CD14-positive monocyte (primary cell): ENCODE data around the gene NKD2. TPM values are rescaled to one million over a fixed set of nuclear protein-coding genes. Genes with fewer than 3 reads are reported as not detected.

ENCODE experiments used
- DNase-seq, 3 donors: peaks; one replicate each; pipeline ENCODE4 v3.0.0-alpha.2; 2011 to 2022
- H2AFZ ChIP-seq: 2 replicates; pipeline ENCODE4 v1.6.0; 2012; ENCODE audit warnings: mild to moderate bottlenecking, low read depth, low read length, inconsistent platforms; ENCODE audit not compliant: insufficient read depth, poor library complexity, severe bottlenecking
- H3K27ac ChIP-seq, 2 donors: 1 replicate in 1 of 2; 2 replicates in 1 of 2; pipeline ENCODE4 v1.5.1; 2012 to 2013; ENCODE audit warnings: low read length in 2 of 2, control low read depth in 1 of 2, inconsistent platforms in 1 of 2, low read depth in 1 of 2, mild to moderate bottlenecking in 1 of 2
- H3K27me3 ChIP-seq, 2 donors: one replicate each; pipeline versions ENCODE4 v1.6.0 to v1.6.1; 2011 to 2013; ENCODE audit warnings: low read length in 2 of 2; ENCODE audit not compliant: control insufficient read depth in 2 of 2, insufficient read depth in 2 of 2
- H3K36me3 ChIP-seq, 2 donors: replicated peaks in 1 of 2; 1 replicate in 1 of 2; 2 replicates in 1 of 2; pipeline versions ENCODE4 v1.5.1 to v1.6.1; 2012 to 2013; ENCODE audit warnings: low read length in 2 of 2, control low read depth in 1 of 2, inconsistent platforms in 1 of 2, mild to moderate bottlenecking in 1 of 2; ENCODE audit not compliant: insufficient read depth in 2 of 2, control insufficient read depth in 1 of 2
- H3K4me1 ChIP-seq, 2 donors: 1 replicate in 1 of 2; 2 replicates in 1 of 2; pipeline versions ENCODE4 v1.5.1 to v1.6.1; 2012 to 2013; ENCODE audit warnings: low read length in 2 of 2, control low read depth in 1 of 2, inconsistent platforms in 1 of 2, mild to moderate bottlenecking in 1 of 2, moderate library complexity in 1 of 2; ENCODE audit not compliant: insufficient read depth in 2 of 2, control insufficient read depth in 1 of 2
- H3K4me2 ChIP-seq: replicated peaks from 2 replicates; pipeline ENCODE3; 2012; ENCODE audit warnings: low read length, moderate library complexity, mild to moderate bottlenecking; ENCODE audit not compliant: poor library complexity, severe bottlenecking; ENCODE audit errors: extremely low read depth
- H3K4me3 ChIP-seq, 3 experiments: fragments of 200-600 bp in 1 of 3; sonication (generic) in 1 of 3; replicated peaks in 1 of 3; 1 replicate in 2 of 3; 2 replicates in 1 of 3; pipeline ENCODE4 v1.5.1; 2011 to 2013; ENCODE audit warnings: low read length in 3 of 3, mild to moderate bottlenecking in 3 of 3, control low read depth in 2 of 3, low read depth in 2 of 3, inconsistent platforms in 1 of 3, moderate library complexity in 1 of 3
- H3K79me2 ChIP-seq: 2 replicates; pipeline ENCODE4 v1.6.0; 2012; ENCODE audit warnings: mild to moderate bottlenecking, control low read depth, inconsistent platforms, low read length, moderate library complexity; ENCODE audit not compliant: insufficient read depth
- H3K9ac ChIP-seq: 2 replicates; pipeline ENCODE4 v1.6.0; 2017; ENCODE audit warnings: low read length, mild to moderate bottlenecking; ENCODE audit not compliant: insufficient read depth, poor library complexity, severe bottlenecking
- H3K9me3 ChIP-seq, 2 donors: replicated peaks in 1 of 2; 1 replicate in 1 of 2; 2 replicates in 1 of 2; pipeline versions ENCODE4 v1.5.1 to v1.6.1; 2012 to 2013; ENCODE audit warnings: low read length in 2 of 2, control low read depth in 1 of 2; ENCODE audit not compliant: control insufficient read depth in 1 of 2, insufficient read depth in 1 of 2
- H4K20me1 ChIP-seq: 2 replicates; pipeline ENCODE4 v1.6.0; 2012; ENCODE audit warnings: mild to moderate bottlenecking, low read length, control low read depth, moderate library complexity; ENCODE audit not compliant: insufficient read depth
- H3K27ac Mint-ChIP-seq, 7 donors: one replicate each; pipeline ENCODE4 v1.8.0; 2020; ENCODE audit warnings: mild to moderate bottlenecking in 7 of 7, mixed read lengths in 7 of 7, moderate library complexity in 6 of 7, inconsistent platforms in 2 of 7
- H3K27me3 Mint-ChIP-seq, 3 donors: one replicate each; pipeline ENCODE4 v1.8.0; 2021 to 2022; ENCODE audit warnings: low read depth in 3 of 3, mild to moderate bottlenecking in 3 of 3, mixed read lengths in 3 of 3, moderate library complexity in 3 of 3, inconsistent platforms in 1 of 3
- H3K36me3 Mint-ChIP-seq, 2 donors: one replicate each; pipeline ENCODE4 v1.8.0; 2020; ENCODE audit warnings: mixed read lengths in 2 of 2, inconsistent platforms in 1 of 2, mild to moderate bottlenecking in 1 of 2
- H3K4me1 Mint-ChIP-seq: one replicate; pipeline ENCODE4 v1.8.0; 2020; ENCODE audit warnings: mild to moderate bottlenecking, mixed read lengths
- H3K4me3 Mint-ChIP-seq, 2 donors: one replicate each; pipeline ENCODE4 v1.8.0; 2020; ENCODE audit warnings: mild to moderate bottlenecking in 2 of 2, mixed read lengths in 2 of 2, moderate library complexity in 1 of 2
- H3K9me3 Mint-ChIP-seq, 7 donors: one replicate each; pipeline ENCODE4 v1.8.0; 2020 to 2022; ENCODE audit warnings: mixed read lengths in 7 of 7, mild to moderate bottlenecking in 6 of 7, moderate library complexity in 6 of 7, inconsistent platforms in 2 of 7
- CTCF ChIP-seq: fragments of 200-600 bp; IDR thresholded peaks from one replicate; pipeline ENCODE4 v1.8.0; 2022; ENCODE audit warnings: antibody characterized with exemption, mild to moderate bottlenecking
- WGBS: methylation state at CpG from one replicate; pipeline ENCODE4 v1.1.5; 2013; ENCODE audit warnings: missing lambda C conversion rate; ENCODE audit not compliant: insufficient coverage; 5-methylcytosine and 5-hydroxymethylcytosine counted together
- intact Hi-C, 2 donors: fragments of 100-400 bp; cut with micrococcal nuclease; formaldehyde crosslinking; loops; one replicate each; pipeline versions ENCODE4 v1.15.0 to v1.15.1; 2023
- polyA plus RNA-seq, 3 donors: library from polyadenylated mRNA; depleted of rRNA in 1 of 3; unstranded in 2 of 3; stranded (reverse) in 1 of 3; fragments of 300-500 nt in 2 of 3; fragments of >200 nt in 1 of 3; fragmentation: Illumina TruSeq in 2 of 3; gene quantifications; 1 replicate in 2 of 3; 2 replicates in 1 of 3; pipeline ENCODE4 v1.2.3, GENCODE V29; 2012 to 2021

Gene NKD2
- polyA plus RNA-seq, 3 donors = not detected

DNA sequence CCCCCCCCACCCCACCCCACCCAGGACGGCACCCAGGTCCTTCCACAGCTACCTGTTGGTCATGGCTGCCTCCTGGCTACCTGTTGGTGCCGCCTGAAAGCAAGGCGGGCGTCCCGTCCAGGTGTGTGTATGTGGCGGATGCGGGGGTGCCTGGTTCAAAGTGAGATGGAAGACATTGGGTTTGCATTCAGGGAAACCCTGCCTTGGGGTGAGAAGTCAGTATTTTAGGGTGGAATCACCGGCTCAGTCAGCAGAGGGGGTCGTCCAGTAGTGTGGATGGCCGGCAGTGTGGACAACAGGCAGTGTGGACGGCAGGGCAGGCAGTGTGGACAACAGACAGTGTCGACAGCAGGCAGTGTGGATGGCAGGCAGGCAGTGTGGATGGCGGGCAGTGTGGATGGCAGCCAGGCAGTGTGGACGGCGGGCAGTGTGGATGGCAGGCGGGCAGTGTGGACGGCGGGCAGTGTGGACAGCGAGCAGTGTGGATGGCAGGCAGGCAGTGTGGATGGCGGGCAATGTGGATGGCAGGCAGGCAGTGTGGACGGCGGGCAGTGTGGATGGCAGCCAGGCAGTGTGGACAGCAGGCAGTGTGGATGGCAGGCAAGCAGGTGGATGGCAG, 28.0 kb downstream of the NKD2 start:
- no peaks in the 10 kb centered on the region for H4K20me1 ChIP-seq
- H3K27ac ChIP-seq = no peak overlapping the region
- no peak for TF ChIP-seq CTCF
- no peaks in the 10 kb centered on the region for H3K4me1 ChIP-seq
- no peak overlapping the region for H3K4me2 ChIP-seq
- H3K27me3 ChIP-seq = no peaks in the 10 kb centered on the region
- no peaks in the 10 kb centered on the region for H3K4me1 Mint-ChIP-seq
- WGBS = 88% methylated on average over 14 of the region's 22 CpGs
- H3K36me3 ChIP-seq = no peaks in the 10 kb centered on the region
- no peaks in the 10 kb centered on the region for H3K9me3 ChIP-seq
- no peak overlapping the region for H3K9ac ChIP-seq
- intact Hi-C loops = no loop called here
- H3K27ac Mint-ChIP-seq = no peak overlapping the region
- no peaks in the 10 kb centered on the region for H3K79me2 ChIP-seq
- H3K4me3 Mint-ChIP-seq = no peak overlapping the region
- H3K36me3 Mint-ChIP-seq = no peaks in the 10 kb centered on the region
- H3K27me3 Mint-ChIP-seq = peaks cover 1 to 2% (median 2%) of the 10 kb centered on the region in 3 donors
- no peak for DNase-seq
- H2AFZ ChIP-seq = no peak overlapping the region
- peaks cover 0 to 10% (median 1%) of the 10 kb centered on the region in 7 donors for H3K9me3 Mint-ChIP-seq
- H3K4me3 ChIP-seq = no peak overlapping the region

GRCh38 chr5:1037123-1037670, 28.6 kb downstream of the NKD2 start:
- DNase-seq = no peak
- Histone ChIP-seq H3K4me1 (no peaks in the 10 kb centered on the region), H4K20me1 (no peaks in the 10 kb centered on the region), H3K4me2 (no peak overlapping the region), H3K79me2 (no peaks in the 10 kb centered on the region), H3K4me3 (no peak overlapping the region), H2AFZ (no peak overlapping the region), H3K36me3 (no peaks in the 10 kb centered on the region), H3K9me3 (no peaks in the 10 kb centered on the region), H3K9ac (no peak overlapping the region), H3K27ac (no peak overlapping the region), H3K27me3 (no peaks in the 10 kb centered on the region)
- WGBS = 81% methylated on average over 12 of the region's 16 CpGs
- peaks cover 1 to 2% (median 2%) of the 10 kb centered on the region in 3 donors for H3K27me3 Mint-ChIP-seq
- TF ChIP-seq CTCF = no peak
- no peak overlapping the region for H3K27ac Mint-ChIP-seq
- H3K9me3 Mint-ChIP-seq = peaks cover 0 to 10% (median 4%) of the 10 kb centered on the region in 7 donors
- no peaks in the 10 kb centered on the region for H3K4me1 Mint-ChIP-seq
- H3K4me3 Mint-ChIP-seq = no peak overlapping the region
- no peaks in the 10 kb centered on the region for H3K36me3 Mint-ChIP-seq
- intact Hi-C loops = no loop called here
